Panc1 (cell line): Measurements from ENCODE around the gene SORT1. TPM values are rescaled to one million over a fixed set of nuclear protein-coding genes. Genes with fewer than 3 reads are reported as not detected.
A peak's percentile ranks its signal among the peaks of the same experiment; 100 is the strongest.

Experiments
- ATAC-seq: fragments of 200-7000 bp; cut with Tn5 transposase; 2 replicates; pipeline ENCODE4 v1.9.1; 2020; ENCODE audit warnings: mild to moderate bottlenecking, moderate library complexity
- BruUV-seq: library from RNA; stranded (reverse); fragments of 400-500 nt; replicated peaks from 2 replicates; lab custom pipeline; 2021; lab: Mats Ljungman, UMichigan
- CTCF ChIA-PET: fragments of 300-600 bp; sonication (Branson Sonifier 250); formaldehyde crosslinking; loops from one replicate; lab custom pipeline; 2022; ENCODE audit warnings: antibody characterized with exemption; lab: Charles Lee
- POLR2A ChIA-PET: fragments of 300-600 bp; sonication (Branson Sonifier 250); formaldehyde crosslinking; loops from one replicate; lab custom pipeline; 2022; ENCODE audit warnings: antibody characterized with exemption; lab: Charles Lee
- DNase-seq: peaks from one replicate; pipeline ENCODE4 v3.0.0-alpha.2; 2010; ENCODE audit warnings: low read depth, low spot score
- H3K27ac ChIP-seq: 2 replicates; pipeline ENCODE4 v1.5.1; 2011; ENCODE audit warnings: mild to moderate bottlenecking, low read length, inconsistent platforms
- H3K27me3 ChIP-seq: fragments of 200-500 bp; sonication (Bioruptor generic); 2 replicates; pipeline ENCODE4 v1.6.0; 2014; ENCODE audit warnings: low read length, inconsistent platforms; ENCODE audit not compliant: control insufficient read depth, insufficient read depth
- H3K36me3 ChIP-seq: fragments of 200-500 bp; sonication (Bioruptor generic); 2 replicates; pipeline ENCODE4 v1.5.1; 2014; ENCODE audit warnings: inconsistent platforms, mild to moderate bottlenecking, low read length, moderate library complexity; ENCODE audit not compliant: control insufficient read depth, insufficient read depth
- H3K4me1 ChIP-seq: 2 replicates; pipeline ENCODE4 v1.5.1; 2011; ENCODE audit warnings: inconsistent platforms, mild to moderate bottlenecking, low read length, moderate library complexity; ENCODE audit not compliant: control insufficient read depth, insufficient read depth
- H3K4me3 ChIP-seq, 2 experiments: 2 replicates each; pipeline ENCODE4 v1.5.1; 2011 to 2012; ENCODE audit warnings: low read depth in 2 of 2, low read length in 2 of 2, mild to moderate bottlenecking in 2 of 2, inconsistent platforms in 1 of 2, moderate library complexity in 1 of 2
- H3K9me3 ChIP-seq: fragments of 200-500 bp; sonication (Bioruptor generic); 2 replicates; pipeline ENCODE4 v1.5.1; 2014; ENCODE audit warnings: low read depth, mild to moderate bottlenecking, inconsistent platforms, low read length, moderate library complexity; ENCODE audit not compliant: control insufficient read depth, insufficient read depth
- POLR2AphosphoS5 ChIP-seq: IDR thresholded peaks from 2 replicates; pipeline ENCODE4 v1.6.1; 2012; ENCODE audit warnings: mild to moderate bottlenecking, low read depth, low read length, moderate library complexity
- SIN3A ChIP-seq: IDR thresholded peaks from 2 replicates; pipeline ENCODE4 v1.6.1; 2012; ENCODE audit warnings: low read depth, mild to moderate bottlenecking, low read length, moderate library complexity, borderline replicate concordance; ENCODE audit not compliant: insufficient read depth
- TCF7L2 ChIP-seq: IDR thresholded peaks from 2 replicates; pipeline ENCODE4 v1.6.1; 2011; ENCODE audit warnings: mild to moderate bottlenecking, low read depth, low read length, inconsistent platforms
- in situ Hi-C: cut with HindIII; loops from 2 replicates; pipeline ENCODE4 v1.10.0; 2016; ENCODE audit warnings: low sequenced_read_pairs, low pct_unique_long_range_greater_than_20kb
- intact Hi-C: fragments of 100-400 bp; cut with micrococcal nuclease; formaldehyde crosslinking; loops from one replicate; pipeline ENCODE4 v1.10.0; 2022; ENCODE audit not compliant: unreplicated experiment
- total RNA-seq: library from RNA; stranded (reverse); gene quantifications from one replicate; pipeline ENCODE4 v1.2.1, GENCODE V29; 2021; ENCODE audit not compliant: unreplicated experiment
- TF ChIP-seq, protein P1 (sequence below), 2 experiments: IDR thresholded peaks; 2 replicates each; pipeline ENCODE4 v1.6.1; 2011 to 2012; ENCODE audit warnings: low read depth in 2 of 2, control low read depth in 1 of 2, low read length in 1 of 2, mild to moderate bottlenecking in 1 of 2, moderate library complexity in 1 of 2; ENCODE audit not compliant: insufficient read depth in 1 of 2
- TF ChIP-seq, protein P2 (sequence below): fragments of 450-650 bp; IDR thresholded peaks from 2 replicates; pipeline ENCODE4 v1.5.1; 2017; ENCODE audit warnings: mild to moderate bottlenecking

The SORT1 gene
- total RNA-seq, 1 experiment from 2014 or later, result 25.1 TPM

DNA sequence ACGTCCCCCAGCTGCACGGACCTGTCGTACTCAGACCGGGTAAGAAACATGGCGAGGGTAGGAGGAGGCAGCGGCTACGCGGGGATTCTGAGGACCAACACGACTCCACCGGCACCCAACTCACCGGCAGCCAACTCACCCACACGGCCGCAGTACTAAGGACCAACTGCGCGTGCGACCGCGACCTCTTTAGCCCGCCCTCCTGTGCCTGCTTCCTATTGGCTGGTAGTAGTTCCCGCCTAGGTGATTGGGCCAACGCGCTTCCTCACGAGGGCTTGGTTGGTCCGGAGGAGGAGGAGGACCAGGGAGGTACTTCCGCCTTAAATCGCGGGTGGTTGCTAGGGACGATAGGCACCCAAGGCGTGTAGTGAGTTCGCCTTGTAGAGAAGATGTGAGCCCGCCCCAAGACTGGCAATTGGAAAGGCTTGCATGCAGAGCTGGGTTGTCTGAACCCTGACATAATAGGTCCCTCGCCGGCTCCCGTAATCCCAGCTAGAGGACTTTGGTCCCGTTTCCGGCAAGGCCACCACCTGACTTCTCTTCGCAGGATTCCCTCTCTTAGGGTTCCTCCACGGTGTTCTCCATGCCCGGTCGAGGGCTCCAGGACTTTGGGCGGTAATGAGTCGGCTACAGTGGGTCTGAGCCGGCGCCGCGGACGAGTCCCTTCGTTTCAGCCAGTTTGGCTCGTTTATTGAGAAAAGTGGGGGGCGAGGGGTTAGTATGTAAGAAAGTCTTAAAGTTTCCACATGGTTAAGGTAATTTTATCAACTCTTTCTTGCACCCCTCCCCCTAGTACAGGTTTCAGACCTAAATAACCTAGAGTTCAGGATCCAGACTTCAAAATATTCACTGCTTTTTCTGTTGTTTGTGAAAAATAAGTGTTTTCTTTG, 28.8 kb upstream of the SORT1 start, which contains the start of gene PSMA5:
TSS of gene PSMA5 (minus strand) at position 168 of the 890 bp plus-strand sequence. CDS start at position 50, 118 bp downstream.
- peaks cover 10% of the 10 kb centered on the region for H3K4me1 ChIP-seq
- ChIA-PET CTCF (interaction anchor here (0.6 to 1.0 kb wide), 2 partner anchors 106 to 347 kb away, joined by 3 to 17 read pairs; no protein-coding TSS in a partner anchor), POLR2A (interaction anchor here (1.3 kb wide), 1 partner anchor 13 kb away, joined by 4 read pairs; no protein-coding TSS in a partner anchor)
- DNase-seq (peak; percentile 89), ATAC-seq (peak; percentile 98)
- no peaks in the 10 kb centered on the region for H3K9me3 ChIP-seq
- peak within 1 kb of the TSS; percentile 96 for H3K27ac ChIP-seq
- peak within 1 kb of the TSS; percentile 93 to 95 for H3K4me3 ChIP-seq
- H3K36me3 ChIP-seq, result peaks cover 4% of the 10 kb centered on the region
- no TSS peak for BruUV-seq
- TF ChIP-seq SIN3A (peak; percentile 74; the same call in 1 of the 2 replicates), TCF7L2 (no peak), POLR2AphosphoS5 (peak; percentile 81)
- TF ChIP-seq, protein P1, sequence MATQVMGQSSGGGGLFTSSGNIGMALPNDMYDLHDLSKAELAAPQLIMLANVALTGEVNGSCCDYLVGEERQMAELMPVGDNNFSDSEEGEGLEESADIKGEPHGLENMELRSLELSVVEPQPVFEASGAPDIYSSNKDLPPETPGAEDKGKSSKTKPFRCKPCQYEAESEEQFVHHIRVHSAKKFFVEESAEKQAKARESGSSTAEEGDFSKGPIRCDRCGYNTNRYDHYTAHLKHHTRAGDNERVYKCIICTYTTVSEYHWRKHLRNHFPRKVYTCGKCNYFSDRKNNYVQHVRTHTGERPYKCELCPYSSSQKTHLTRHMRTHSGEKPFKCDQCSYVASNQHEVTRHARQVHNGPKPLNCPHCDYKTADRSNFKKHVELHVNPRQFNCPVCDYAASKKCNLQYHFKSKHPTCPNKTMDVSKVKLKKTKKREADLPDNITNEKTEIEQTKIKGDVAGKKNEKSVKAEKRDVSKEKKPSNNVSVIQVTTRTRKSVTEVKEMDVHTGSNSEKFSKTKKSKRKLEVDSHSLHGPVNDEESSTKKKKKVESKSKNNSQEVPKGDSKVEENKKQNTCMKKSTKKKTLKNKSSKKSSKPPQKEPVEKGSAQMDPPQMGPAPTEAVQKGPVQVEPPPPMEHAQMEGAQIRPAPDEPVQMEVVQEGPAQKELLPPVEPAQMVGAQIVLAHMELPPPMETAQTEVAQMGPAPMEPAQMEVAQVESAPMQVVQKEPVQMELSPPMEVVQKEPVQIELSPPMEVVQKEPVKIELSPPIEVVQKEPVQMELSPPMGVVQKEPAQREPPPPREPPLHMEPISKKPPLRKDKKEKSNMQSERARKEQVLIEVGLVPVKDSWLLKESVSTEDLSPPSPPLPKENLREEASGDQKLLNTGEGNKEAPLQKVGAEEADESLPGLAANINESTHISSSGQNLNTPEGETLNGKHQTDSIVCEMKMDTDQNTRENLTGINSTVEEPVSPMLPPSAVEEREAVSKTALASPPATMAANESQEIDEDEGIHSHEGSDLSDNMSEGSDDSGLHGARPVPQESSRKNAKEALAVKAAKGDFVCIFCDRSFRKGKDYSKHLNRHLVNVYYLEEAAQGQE (IDR thresholded peaks at IDR 0.05; ENCODE audit: insufficient read depth in 1 of 2, low read depth in 2 of 2, low read length in 1 of 2), result no peak
- TF ChIP-seq, protein P2, sequence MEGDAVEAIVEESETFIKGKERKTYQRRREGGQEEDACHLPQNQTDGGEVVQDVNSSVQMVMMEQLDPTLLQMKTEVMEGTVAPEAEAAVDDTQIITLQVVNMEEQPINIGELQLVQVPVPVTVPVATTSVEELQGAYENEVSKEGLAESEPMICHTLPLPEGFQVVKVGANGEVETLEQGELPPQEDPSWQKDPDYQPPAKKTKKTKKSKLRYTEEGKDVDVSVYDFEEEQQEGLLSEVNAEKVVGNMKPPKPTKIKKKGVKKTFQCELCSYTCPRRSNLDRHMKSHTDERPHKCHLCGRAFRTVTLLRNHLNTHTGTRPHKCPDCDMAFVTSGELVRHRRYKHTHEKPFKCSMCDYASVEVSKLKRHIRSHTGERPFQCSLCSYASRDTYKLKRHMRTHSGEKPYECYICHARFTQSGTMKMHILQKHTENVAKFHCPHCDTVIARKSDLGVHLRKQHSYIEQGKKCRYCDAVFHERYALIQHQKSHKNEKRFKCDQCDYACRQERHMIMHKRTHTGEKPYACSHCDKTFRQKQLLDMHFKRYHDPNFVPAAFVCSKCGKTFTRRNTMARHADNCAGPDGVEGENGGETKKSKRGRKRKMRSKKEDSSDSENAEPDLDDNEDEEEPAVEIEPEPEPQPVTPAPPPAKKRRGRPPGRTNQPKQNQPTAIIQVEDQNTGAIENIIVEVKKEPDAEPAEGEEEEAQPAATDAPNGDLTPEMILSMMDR, result no peak
- intact Hi-C loops (no loop called here), in situ Hi-C loops (no loop called here)
- H3K27me3 ChIP-seq, result no peaks in the 10 kb centered on the region

DNA sequence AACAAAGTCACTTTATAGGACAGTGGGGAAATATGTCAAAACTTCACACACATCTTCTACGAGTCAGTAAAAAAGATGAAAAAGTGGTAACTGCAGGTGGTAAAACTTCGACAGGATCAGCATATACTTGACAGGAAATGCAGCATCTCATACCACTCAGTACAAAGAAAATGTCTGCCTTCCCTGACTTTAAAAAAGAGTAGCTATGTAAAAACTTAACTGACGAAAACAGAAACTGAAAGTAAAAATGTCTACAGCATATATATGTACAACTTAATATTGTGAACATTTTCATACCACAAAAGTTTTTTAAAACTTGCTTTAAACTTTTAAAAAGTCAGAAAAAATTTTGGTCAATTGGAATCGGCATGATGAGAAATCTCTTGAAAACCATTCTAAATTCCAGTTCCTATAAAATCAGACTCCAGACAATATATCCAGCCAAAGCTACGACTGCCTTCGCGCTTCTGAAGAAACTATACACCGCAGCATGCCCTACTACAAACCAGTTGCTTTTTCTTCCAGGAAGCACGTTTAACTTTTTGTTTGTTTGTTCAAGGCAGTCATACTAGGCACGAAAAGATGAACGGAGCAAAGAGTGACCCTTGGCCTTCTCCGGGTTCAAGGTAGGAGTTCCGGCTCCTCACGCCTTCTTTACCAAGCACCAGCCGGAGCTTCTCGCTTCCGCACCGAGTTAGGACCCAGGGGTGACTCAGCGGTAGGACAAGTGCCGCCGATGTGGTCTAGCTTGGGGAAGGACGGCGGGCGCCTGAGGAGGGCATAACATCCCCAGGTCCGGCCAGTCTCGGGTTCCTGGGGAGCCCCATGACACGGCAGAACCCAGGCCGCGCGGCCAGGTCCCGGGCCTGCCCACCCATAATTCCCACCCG, 27.9 kb upstream of the SORT1 start:
- ChIA-PET POLR2A (interaction anchor here (0.6 to 1.3 kb wide), 2 partner anchors 13 to 39 kb away, joined by 3 to 4 read pairs; no protein-coding TSS in a partner anchor), CTCF (interaction anchor here (1.0 kb wide), 1 partner anchor 107 kb away, joined by 3 read pairs; no protein-coding TSS in a partner anchor)
- ATAC-seq, result peak; percentile 71
- peaks cover 4% of the 10 kb centered on the region for H3K36me3 ChIP-seq
- H3K9me3 ChIP-seq, result no peaks in the 10 kb centered on the region
- intact Hi-C loops (no loop called here), in situ Hi-C loops (no loop called here)
- peak overlapping the region; percentile 93 for H3K27ac ChIP-seq
- H3K27me3 ChIP-seq, result no peaks in the 10 kb centered on the region
- TSS peak; percentile 88 for BruUV-seq
- peak; percentile 1 for DNase-seq
- TF ChIP-seq TCF7L2 (no peak), SIN3A (no peak), POLR2AphosphoS5 (no peak)
- TF ChIP-seq, protein P2, result no peak
- TF ChIP-seq, protein P1 (IDR thresholded peaks at IDR 0.05; ENCODE audit: insufficient read depth in 1 of 2, low read depth in 2 of 2, low read length in 1 of 2), result no peak
- peaks cover 10% of the 10 kb centered on the region for H3K4me1 ChIP-seq
- H3K4me3 ChIP-seq, result peak overlapping the region; percentile 93 to 95
